ENCODE results near the gene NHP2.
"Not testable (repeated sequence)": the region's sequence is repeated elsewhere in the genome, so short reads cannot be mapped to it uniquely, and the experiment has no call there.

NHP2 gene

DNA sequence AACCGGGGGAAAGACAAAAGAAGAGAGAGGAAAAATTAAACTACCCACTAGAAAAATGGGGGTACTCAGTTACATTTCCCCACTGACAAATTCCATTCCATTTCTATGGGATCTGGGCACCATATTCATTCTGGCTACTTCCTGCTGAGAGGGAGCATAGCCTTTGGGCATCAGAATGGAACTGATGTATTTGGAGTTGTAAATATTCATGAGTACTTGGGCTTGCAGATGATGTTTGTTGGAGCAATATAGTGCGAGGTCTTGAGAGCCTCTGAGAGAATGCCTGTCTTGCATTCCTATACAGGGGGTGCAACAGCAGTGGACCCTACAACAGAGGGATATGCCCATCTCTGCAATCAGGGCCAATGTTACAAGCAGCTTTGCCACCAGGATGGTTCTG lies 16.8 kb upstream of the NHP2 start:
- DNase-seq: no peak

DNA sequence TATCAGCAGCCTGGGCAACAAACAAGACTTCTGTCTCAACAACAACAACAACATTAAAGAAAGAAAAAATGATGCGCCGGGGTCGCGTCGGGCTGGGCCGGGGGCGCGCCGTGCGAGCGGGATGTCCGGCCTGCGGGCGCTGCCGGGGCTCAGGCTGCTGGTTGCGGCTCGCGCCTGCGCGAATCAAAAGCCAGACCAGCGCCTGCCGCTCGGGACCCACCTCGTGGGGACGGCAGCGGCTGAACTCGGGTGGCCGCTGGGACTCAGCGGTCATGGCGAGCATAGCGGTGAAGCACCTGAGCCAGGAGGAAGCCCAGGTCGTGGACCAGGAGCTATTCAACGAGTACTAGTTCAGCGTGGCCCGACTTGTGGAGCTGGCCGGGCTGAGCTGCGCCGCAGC lies 11.9 kb upstream of the NHP2 start:
- DNase-seq: no peak

- peak; percentile 70 for DNase-seq
Observed at GRCh38 chr5:178163772-178164735, 10.4 kb upstream of the NHP2 start.

DNA sequence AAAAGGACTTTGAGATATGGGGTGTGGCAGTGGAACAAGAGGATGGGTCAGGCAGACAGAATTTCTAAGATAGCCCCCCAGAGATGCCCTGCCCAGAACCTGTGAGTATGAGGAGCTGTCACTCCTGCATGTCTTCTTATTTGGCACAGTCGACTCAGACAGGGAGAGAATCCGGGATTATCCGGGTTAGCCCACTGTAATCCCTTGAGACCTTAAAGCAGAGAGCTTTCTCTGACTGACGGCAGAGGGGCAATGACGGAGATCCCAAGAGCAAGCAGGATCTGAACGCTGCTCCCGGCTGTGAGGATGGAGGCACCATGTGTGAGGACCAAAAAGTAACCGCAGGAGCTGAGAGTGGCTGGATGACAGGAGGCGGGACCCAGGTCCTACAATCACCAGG lies 8.8 kb upstream of the NHP2 start:
- DNase-seq: no peak

GRCh38 chr5:178160176-178160575 lies 6.5 kb upstream of the NHP2 start:
- DNase-seq: no peak

DNA sequence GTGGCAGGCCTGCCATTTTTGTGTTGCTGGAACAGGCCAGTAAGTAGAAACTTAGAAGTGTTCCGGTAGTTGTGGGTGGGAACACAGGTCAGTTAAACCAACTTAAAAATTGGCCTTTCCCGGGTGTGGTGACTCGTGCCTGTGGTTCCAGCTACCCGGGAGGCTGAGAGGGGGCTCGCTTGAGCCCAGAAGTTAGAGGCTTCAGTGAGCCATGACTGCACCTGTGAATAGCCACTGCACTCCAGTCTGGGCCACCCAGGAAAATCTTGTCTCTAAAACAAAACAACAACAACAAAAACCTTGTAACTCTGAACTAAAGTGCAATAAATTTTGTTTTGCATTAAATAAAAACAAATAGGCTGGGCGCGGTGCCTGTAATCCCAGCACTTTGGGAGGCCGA lies 1.4 kb upstream of the NHP2 start:
- DNase-seq: no peak

- DNase-seq: no peak
Observed at GRCh38 chr5:178152491-178153444, 917 bp downstream of the NHP2 start.

DNA sequence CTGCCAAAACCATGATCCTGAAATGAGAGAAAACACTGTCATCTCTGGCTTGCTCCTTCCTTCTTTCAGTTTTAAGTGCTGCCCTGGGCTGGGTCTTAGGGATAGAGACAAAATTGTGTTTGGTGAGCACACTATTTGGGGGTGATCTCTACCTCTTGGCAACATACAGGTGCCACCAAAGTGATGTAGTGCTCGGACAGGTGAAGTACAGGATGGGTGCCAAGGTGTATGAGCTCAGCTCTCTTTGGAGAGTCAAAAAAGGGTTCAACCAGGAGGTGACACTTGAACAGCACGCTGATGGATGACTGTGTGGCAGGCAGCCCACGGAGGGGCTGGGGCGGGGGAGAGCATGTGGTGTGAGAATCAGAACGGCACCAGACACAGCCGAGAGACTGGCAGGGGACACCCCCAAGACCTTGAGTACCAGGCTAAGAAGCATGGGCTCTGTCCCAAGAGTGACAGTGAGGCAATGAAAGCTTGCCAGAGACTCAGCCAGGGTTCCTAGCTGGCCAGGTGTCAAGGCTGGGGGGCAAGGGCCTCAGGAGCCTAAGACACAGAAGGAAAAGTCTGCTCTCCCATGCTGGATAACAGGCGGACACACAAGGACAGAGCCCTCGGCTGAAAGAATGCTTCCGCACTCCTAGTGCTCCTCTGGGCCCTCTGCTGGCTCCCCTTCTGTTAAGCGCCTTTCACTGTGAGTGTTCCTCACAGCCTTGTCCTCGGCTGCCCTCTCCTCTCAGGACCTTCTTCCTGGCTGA lies 2.5 kb downstream of the NHP2 start:
- no peak for DNase-seq

- no peak for DNase-seq
Observed at GRCh38 chr5:178149199-178149932, 4.3 kb downstream of the NHP2 start.

DNA sequence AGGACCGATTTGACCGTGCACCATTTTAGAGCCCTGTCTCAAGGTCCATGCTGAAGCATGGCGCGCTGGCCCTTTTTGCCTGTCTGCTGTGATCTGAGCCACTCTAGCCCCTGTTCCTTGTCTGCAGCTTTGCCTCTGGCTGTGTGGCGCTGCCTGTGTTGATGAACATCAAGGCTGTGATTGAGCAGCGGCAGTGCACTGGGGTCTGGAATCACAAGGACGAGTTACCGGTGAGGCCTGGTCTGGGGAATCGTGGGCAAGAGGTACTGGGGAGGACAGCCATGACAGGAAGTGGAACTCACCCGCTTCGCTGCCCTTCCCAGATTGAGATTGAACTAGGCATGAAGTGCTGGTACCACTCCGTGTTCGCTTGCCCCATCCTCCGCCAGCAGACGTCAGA lies 6.3 kb downstream of the NHP2 start:
- DNase-seq: no peak

- DNase-seq: peak; percentile 10
Observed at GRCh38 chr5:178145965-178146820, 7.5 kb downstream of the NHP2 start.

DNA sequence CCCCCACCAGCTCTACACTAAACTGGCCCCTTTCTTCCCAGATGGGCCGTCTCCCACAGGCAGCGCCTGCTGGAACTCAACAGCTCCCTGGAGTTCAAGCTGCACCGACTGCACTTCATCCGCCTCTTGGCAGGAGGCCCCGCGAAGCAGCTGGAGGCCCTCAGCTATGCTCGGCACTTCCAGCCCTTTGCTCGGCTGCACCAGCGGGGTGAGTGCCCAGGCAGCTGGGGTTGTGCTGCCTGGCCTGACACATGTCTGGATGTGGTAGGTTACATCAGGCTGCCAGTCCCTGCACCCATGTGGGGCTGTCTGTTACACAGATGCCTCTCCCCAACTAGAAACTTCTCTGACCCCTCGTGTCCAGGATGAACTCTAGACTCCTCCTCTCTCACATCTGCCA lies 9.8 kb downstream of the NHP2 start:
- DNase-seq: peak; percentile 80

DNA sequence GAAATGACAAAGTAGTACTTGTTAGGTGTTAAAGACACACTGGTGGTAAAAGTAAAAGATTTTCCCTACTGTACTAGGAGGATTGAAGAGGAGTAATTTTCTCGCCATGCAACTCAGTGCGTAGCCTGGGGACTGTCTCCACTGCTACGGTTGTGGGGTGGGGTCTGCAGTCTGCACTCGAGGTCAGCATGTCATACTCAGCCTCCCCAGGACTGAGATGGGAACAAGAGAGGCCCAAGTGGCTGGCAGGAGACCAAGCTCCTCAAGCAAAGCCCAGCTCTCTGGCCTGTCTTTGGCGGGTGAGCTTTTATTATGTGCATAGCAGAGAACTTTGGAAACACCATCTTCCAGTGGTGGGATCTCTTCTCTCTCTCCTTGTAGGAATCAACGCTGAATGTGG lies 10.4 kb downstream of the NHP2 start:
- no peak for DNase-seq

- no peak for DNase-seq
Observed at GRCh38 chr5:178142642-178143041, 11.0 kb downstream of the NHP2 start.

DNA sequence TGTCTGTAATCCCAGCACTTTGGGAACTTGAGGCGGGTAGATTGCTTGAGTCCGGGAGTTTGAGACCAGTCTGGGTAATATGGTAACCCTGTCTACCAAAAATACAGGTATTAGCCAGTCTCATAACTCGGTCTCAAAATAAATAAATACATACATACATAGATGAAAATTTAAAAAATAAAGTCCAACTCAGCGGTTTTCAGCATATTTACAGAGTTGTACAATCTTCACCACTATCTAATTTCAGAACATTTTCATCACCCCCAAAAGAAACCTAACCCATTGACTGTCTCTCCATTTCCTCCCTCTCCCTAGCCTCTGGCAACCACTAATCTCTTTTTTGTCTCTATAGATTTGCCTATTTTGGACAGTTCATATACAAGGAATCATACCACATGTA lies 12.1 kb downstream of the NHP2 start:
- DNase-seq: no peak

GRCh38 chr5:178137991-178138390 lies 15.7 kb downstream of the NHP2 start:
- DNase-seq: no peak

DNA sequence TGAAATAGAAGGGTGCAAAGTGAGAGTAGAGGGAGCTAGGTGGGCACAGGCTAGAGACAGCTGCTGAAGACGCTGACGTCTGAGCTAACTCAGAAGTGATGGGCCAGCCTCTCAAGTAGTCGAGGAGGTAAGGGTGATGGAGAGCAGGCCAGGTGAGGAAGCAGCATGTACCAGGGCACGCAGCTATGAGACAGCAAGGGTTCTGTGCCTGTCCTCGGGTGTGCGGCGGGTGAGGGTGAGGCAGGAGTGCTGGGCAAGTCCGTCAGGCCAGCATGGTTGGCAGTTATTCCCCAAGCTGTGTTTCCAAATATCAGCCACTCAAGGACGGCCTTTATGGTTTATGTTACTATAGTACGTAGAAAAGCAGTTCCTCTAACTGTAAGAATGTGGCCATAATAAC lies 16.7 kb downstream of the NHP2 start:
- DNase-seq: no peak

DNA sequence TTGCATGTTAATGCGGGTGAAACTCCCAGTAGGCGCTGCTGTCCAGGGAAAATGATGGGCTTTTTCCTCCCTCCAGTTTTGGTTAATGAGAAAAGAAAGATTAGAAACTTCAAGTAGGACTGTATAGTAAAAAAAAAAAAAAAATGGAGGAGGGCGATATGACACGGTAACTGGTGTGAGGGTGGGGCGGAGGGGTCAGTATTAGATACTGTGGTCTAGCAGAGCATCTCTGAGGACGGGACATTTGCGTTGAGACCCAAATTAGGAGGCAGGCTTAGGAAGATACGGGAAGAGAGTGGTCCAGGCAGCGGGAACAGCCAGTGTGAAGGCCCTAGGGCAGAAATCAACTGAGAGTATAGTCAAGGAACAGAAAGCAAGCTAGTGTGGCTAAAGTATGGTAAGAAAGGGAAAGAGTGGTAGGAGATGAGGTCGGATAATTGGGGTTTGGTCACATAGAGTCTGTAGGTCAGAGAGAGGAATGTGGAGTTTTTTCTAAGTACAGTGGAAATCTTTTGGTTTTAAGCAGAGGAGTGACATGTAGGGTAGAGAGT lies 22.2 kb downstream of the NHP2 start:
- no peak for DNase-seq

DNA sequence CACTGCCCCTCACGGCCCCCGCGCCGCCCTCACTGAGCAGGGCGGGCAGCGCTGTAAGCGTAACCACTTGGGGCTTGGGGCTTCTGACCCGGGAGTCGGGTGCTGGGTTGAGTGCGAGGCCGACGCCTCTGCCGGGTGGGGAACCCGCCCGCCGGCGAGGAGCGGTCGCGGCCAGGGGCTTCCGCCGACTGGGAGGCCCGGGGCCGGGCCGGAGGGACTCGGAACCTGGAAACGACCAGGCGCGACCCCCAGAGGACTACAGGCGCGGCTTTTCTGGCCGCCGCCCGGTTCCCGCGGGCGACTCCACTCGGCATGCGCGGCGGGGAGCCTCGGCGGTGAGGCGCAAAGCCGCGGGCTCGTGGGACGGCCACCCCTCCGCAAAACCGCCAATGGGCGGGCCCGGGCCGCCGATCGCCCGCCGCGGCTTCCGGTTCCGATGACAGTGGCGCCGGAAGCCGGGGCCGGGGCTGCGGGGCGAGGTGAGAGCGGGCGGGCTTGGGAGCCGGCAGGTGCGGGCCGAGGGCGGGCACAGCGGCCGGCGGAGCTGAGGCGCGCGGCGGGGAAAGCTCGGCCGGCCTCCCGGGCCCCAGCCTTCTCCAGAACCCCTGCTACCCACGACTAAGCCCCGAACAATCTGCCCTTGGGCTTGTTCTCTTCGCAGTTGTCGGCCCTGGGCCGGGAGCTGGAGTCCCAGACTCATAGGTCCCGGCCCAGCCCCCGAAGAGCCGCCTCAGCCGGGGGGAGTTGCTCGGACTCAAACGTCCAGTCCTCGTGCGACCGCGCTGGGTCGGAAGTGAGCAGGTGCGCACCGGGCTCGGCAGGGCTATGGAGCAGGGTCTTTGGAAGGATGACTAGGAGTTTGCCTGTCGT lies 22.9 kb downstream of the NHP2 start, which contains the start of gene RMND5B:
TSS of gene RMND5B (plus strand) at position 439 of the 870 bp plus-strand sequence. CDS start 7,106 bp downstream, outside the sequence.
- peak; percentile 19 for DNase-seq

DNA sequence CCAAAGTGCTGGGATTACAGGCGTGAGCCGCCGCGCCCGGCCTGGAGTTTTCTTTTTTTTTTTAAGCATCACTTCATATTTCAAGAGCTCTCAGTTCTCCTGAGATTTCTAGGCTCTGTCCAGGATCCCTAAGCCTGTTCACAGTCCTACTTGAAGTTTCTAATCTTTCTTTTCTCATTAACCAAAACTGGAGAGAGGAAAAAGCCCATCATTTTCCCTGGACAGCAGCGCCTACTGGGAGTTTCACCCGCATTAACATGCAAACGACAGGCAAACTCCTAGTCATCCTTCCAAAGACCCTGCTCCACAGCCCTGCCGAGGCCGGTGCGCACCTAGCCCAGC lies 23.5 kb downstream of the NHP2 start:
- not testable (repeated sequence) for DNase-seq
